Hepatic stellate cell (primary cell): ENCODE measurements around the gene GSK3A.

ENCODE experiments used
- DNase-seq: peaks from one replicate; pipeline ENCODE4 v3.0.0; 2011; ENCODE audit warnings: low spot score

GSK3A gene

DNA sequence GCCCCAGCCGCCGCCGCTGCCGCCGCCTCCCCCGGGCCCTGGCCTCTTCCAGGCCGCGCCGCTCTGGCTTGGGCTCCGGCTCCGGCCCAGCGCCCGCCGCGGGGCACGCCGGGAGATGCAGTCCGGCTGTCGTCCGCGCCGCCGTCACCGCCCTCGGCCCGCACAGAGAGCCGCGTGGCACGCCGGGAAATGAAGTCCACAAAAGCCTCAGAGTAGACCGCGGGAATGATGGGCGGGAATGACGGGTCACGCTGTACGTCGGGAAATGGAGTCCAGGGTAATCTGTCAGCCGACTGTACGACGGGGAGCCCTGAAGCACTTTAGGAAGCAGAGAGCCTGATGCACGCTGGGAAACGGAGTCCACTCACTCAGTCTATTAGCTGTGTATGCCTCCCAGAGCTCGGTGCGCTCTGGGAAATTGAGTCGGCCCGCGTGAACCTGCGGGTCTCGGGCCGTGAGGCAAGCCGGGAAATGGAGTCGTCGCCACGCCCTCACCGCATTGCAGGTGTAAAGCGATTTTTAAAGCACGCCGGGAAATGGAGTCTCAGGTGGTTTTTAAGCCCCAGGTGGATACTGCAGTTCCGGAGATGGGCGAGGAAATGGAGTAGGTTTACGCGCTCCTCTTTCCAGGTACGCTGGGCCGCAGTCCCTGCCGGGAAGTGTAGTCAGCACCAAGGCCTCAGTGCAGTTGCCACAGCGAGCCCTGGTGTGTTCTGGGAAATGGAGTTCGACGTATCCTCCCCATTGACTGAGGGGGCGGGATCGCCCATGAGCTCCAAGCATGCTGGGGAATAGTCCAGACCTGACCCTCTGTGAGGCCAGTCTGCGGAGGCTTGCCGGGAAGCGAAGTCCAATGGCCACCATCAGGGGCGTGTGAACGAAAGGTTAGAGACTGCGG, at the start of gene GSK3A:
GSK3A (minus strand) TSS at position 91 of the 898 bp plus-strand sequence. CDS start 137 bp downstream, outside the sequence.
- DNase-seq: peak; percentile 97

DNA sequence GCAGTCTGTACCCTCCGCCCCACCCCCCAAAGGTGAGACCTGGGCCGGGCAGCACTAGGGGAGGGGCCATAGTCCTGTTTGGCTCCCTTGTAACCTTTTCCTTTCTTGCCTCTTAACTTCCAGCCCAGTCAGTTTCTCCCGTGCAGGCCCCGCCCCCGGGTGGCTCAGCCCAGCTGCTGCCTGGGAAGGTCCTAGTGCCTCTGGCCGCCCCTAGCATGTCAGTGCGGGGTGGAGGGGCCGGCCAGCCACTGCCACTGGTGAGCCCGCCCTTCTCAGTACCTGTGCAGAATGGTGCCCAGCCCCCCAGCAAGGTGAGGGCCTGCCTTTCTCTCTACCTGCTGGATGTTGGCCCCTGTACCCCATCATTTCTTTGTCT, 49.0 kb upstream of the GSK3A start:
- no peak for DNase-seq

DNA sequence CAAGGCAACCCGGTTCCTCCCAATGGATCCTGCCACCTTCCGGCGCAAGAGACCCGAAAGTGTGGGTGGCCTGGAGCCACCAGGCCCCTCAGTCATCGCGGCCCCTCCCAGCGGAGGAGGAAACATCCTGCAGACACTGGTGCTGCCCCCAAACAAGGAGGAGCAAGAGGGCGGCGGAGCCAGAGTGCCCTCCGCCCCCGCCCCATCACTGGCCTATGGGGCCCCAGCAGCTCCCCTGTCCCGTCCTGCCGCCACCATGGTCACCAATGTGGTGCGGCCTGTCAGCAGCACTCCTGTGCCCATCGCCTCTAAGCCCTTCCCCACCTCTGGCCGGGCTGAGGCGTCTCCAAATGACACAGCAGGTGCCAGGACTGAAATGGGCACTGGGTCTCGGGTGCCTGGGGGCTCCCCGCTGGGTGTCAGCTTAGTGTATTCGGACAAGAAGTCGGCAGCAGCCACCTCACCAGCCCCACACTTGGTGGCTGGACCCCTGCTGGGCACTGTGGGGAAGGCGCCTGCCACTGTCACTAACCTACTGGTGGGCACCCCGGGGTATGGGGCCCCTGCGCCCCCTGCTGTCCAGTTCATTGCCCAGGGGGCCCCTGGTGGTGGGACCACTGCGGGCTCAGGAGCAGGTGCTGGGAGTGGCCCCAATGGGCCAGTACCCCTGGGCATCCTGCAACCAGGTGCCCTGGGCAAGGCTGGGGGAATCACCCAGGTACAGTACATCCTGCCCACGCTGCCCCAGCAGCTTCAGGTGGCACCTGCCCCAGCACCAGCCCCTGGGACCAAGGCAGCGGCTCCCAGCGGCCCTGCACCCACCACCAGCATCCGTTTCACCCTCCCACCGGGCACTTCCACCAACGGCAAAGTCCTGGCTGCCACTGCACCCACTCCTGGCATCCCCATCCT, 48.4 kb upstream of the GSK3A start:
- DNase-seq: peak; percentile 49

DNA sequence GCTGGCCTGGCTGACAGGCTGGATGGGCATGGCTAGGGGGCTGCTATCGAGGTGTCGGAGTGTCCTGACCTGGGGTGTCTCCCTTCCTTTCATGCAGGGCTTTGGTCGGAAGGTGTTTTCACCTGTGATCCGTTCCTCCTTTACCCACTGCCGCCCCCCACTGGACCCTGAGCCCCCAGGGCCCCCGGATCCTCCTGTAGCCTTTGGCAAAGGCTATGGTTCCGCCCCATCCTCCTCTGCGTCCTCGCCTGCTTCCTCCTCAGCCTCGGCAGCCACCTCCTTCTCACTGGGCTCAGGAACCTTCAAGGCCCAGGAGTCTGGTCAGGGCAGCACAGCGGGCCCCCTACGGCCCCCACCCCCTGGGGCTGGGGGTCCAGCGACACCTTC, 47.7 kb upstream of the GSK3A start:
- DNase-seq: no peak

DNA sequence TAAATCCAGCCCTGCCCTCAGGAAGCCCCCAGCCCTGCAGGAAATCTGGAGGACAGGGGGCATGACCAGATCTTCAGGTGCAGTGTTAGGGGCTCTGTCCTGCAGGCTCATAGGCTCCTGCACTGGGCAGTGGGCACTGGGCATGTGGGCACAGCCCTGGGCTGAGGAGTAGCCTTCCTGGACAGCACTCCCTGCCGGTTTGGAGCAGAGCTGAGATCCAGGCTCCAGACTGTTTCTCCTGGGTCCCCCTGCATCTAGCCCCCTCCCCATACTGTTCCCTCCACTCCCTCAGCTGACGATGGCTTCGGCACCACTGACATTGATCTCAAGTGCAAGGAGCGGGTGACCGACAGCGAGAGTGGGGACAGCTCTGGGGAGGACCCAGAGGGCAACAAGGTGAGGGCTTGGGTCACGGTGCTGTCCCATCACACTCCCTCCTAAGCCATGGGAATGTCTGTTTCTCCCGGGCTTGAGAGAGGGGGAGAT, 47.2 kb upstream of the GSK3A start:
- no peak for DNase-seq

DNA sequence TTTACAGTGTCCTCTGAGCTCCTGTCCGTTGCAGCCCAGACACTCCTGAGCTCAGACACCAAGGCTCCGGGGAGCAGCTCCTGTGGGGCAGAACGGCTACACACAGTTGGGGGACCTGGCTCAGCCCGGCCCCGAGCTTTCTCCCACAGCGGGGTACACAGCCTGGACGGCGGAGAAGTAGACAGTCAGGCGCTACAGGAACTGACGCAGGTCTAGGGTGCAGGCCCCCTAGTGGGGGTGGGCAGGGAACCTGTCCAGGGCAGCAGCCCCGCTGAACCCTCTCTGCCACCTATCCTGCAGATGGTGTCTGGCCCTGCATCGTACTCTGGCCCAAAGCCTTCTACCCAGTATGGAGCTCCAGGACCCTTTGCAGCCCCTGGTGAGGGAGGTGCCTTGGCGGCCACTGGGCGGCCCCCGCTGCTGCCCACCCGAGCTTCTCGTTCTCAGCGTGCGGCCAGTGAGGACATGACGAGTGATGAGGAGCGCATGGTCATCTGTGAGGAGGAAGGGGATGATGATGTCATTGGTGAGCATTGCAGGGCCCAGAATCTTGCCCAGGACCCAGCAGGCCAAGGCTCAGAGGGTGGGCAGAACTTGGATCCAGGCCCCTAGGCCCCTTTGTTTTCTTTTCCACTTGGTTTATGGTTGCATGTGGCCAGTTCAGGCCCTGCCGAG, 46.6 kb upstream of the GSK3A start:
- no peak for DNase-seq

DNA sequence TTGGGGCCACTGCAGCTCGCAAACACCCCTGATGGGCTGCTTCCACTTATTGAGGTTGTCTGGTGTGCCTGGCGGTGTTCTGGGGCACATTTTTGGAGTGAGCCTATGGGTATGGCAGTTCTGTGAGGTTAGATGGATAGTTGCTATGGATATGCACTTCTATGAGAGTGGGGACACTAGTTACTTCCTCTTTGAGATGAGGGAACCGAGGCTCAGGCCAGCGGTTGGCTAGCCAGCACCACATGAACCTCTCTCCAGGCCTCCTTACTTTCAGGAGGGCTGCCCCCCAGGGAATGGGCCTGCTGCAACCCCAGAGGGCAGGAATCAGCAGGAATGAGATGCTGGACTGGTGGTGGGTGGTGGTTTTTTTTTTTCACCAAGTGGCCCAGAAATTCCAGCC, 46.0 kb upstream of the GSK3A start:
- DNase-seq: no peak

DNA sequence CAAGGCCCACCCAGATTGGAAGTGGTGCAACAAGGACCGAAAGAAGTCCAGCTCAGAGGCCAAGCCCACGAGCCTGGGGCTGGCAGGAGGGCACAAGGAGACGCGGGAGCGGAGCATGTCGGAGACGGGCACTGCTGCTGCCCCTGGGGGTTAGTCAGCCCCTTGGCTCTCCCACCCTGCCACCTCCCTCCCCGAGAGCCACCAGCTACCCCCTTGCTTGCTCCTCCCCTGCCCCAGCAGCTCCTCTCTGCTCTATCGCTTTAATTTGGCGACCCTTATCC, 45.4 kb upstream of the GSK3A start:
- no peak for DNase-seq

DNA sequence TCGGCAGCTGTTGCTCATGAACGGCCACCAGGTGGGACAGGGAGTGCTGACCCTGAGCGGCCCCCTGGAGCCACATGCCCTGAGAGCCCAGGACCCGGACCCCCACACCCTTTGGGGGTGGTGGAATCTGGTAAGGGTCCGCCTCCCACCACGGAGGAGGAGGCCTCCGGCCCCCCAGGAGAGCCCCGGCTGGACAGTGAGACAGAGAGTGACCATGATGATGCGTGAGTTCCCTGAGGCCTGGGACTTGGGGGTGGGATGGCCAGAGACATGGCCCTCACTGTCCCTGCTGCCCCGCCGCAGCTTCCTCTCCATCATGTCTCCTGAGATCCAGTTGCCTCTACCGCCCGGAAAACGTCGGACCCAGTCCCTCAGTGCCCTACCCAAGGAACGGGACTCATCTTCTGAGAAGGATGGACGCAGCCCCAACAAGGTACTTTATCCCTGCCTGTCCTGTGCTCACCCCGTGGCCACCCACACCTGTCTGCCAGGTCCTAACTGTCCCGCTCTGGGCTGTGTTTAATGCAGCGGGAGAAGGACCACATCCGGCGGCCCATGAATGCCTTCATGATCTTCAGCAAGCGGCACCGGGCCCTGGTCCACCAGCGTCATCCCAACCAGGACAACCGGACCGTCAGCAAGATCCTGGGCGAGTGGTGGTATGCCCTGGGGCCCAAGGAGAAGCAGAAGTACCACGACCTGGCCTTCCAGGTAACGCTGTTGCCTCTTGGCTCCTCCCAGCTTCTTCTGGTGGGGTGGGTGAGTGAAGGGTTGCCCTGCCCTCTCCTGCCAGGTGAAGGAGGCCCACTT, 44.8 kb upstream of the GSK3A start:
- DNase-seq: no peak

GRCh38 chr19:42286349-42287016, 44.1 kb upstream of the GSK3A start:
- peak; percentile 77 for DNase-seq

DNA sequence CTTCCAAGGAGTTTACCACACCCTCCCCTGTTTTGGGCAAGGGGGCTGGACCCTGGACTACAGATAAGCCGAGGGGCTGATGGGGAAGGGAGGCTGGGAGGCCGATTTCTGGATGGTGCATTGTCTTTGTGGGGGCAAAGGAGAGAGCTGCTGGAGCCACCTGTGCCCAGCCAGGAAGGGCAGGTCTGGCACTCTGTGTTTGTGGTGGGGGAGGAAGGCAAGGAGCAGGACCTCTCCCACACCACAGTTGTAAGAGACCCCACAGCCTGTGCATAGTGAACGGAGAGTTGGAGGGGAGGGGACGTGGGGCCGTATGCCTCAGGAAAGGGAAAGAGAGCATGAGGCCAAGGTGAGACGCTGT, 43.6 kb upstream of the GSK3A start:
- DNase-seq: no peak

DNA sequence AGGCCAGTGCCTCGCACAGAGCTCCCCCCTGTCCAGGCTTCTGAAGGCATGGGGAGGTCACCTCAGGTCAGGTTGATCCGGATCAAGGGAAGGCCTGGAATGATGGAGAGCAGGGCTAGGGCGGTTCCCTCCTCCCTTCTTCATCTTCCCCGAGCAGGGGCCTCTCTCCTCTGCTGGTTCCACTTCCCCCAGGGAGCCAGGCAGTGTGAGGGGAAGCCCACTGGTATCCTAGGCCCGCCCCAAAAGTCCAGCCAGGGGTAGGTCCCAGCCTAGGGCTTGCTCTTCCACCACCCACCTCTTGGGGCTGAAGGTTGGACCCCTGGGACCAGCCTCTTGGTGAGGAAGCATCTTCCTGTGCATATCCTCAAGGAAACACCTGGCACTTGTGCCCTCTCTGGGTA, 43.1 kb upstream of the GSK3A start:
- DNase-seq: no peak

GRCh38 chr19:42284591-42285341, 42.4 kb upstream of the GSK3A start:
- no peak for DNase-seq

DNA sequence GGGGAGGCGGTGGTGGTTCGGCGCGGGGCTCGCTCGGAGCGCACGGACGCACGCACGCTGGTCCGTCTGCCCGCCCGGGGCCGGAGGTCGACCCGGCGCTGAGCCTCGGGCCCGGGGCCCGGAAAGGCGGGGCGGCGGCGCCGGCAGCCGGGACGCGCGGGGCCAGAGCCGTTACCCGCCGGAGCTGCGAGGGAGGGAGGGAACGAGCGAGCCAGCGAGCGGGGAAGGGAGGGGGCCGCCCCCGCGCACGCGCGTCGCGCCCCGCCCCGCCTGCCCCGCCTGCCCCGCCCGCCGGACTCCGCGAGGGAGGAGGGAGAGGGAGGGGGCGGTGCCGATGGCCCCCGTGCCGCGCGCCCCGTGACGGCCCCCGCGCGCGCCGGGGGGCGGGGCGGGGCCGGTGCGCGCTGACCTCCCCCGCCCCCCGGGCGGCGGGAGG, 41.7 kb upstream of the GSK3A start:
- DNase-seq: peak; percentile 92

- peak; percentile 98 for DNase-seq
Observed at GRCh38 chr19:42283188-42284065, 41.0 kb upstream of the GSK3A start.

GRCh38 chr19:42282819-42283187, 40.4 kb upstream of the GSK3A start:
- no peak for DNase-seq

- no peak for DNase-seq
Observed at GRCh38 chr19:42281827-42282762, 39.7 kb upstream of the GSK3A start.

DNA sequence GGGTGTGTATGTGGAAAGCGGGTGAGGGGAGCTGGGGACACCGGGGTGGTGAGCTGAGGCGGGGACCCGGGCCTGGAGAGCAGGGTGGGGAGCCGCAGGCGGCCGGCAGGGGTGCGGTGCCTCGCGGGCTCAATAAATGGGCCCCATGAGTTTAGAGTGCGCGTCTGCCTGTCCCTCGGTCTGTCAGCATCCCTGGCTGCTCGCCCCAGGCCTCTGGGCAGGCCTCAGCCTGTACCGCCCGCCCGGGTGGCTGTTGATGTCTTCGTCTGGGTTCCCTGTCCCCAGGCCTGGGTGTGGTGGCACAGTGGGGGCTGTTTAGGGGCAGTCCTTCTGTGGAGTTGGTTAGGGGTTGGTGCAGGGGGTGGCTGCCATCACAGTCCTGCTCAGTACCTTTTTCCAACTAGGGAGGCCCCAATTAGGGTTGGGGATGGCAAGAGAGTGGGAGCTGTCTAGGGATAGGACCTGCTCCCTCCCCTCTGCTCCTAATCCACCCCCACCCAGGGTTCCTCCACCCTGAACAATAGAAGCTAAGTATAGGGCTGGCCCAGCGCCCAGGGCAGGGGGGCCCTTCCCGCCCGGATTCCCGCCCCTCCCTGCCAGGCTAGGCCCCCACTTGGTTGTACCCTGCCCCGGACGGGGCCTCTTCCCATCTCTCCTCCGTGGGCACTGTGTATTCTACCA, 38.9 kb upstream of the GSK3A start:
- no peak for DNase-seq
